HG03558 (cell line): ENCODE measurements around the gene RASGEF1C.

ENCODE experiments used
- ATAC-seq: cut with Tn5 transposase; IDR thresholded peaks from one replicate; pipeline ENCODE4 v1.9.1; 2021; ENCODE audit warnings: moderate number of reproducible peaks; ENCODE audit not compliant: unreplicated experiment; ENCODE audit errors: extremely low read depth

Gene RASGEF1C

GRCh38 chr5:180111273-180112002 is 97.6 kb downstream of the RASGEF1C start:
- no peak for ATAC-seq

- no peak for ATAC-seq
Observed at GRCh38 chr5:180109920-180110319, 99.1 kb downstream of the RASGEF1C start.

GRCh38 chr5:180107005-180107404 is 102.0 kb downstream of the RASGEF1C start:
- no peak for ATAC-seq

- ATAC-seq = no peak
Observed at GRCh38 chr5:180105827-180106312, 103.1 kb downstream of the RASGEF1C start.

- no peak for ATAC-seq
Observed at GRCh38 chr5:180104168-180104530, 104.9 kb downstream of the RASGEF1C start.

GRCh38 chr5:180103487-180104167 is 105.4 kb downstream of the RASGEF1C start:
- ATAC-seq = no peak

- no peak for ATAC-seq
Observed at GRCh38 chr5:180102636-180103035, 106.4 kb downstream of the RASGEF1C start.

- ATAC-seq = no peak
Observed at GRCh38 chr5:180101451-180102105, 107.4 kb downstream of the RASGEF1C start.

- ATAC-seq = no peak
Observed at GRCh38 chr5:180100621-180101450, 108.2 kb downstream of the RASGEF1C start.

GRCh38 chr5:180099733-180100611 is 109.0 kb downstream of the RASGEF1C start:
- ATAC-seq = no peak

GRCh38 chr5:180098991-180099732 is 109.8 kb downstream of the RASGEF1C start:
- no peak for ATAC-seq

GRCh38 chr5:180098526-180098925 is 110.5 kb downstream of the RASGEF1C start:
- ATAC-seq = no peak

- no peak for ATAC-seq
Observed at GRCh38 chr5:180097926-180098325, 111.1 kb downstream of the RASGEF1C start.

GRCh38 chr5:180097163-180097894 is 111.7 kb downstream of the RASGEF1C start:
- no peak for ATAC-seq

- ATAC-seq = no peak
Observed at GRCh38 chr5:180096616-180097015, 112.4 kb downstream of the RASGEF1C start.

- no peak for ATAC-seq
Observed at GRCh38 chr5:180095545-180095944, 113.5 kb downstream of the RASGEF1C start.

- no peak for ATAC-seq
Observed at GRCh38 chr5:180093651-180094382, 115.2 kb downstream of the RASGEF1C start.
